Medulla oblongata (tissue), 1 donor: ENCODE results near the gene CPSF7.
"Not testable (repeated sequence)": the region's sequence is repeated elsewhere in the genome, so short reads cannot be mapped to it uniquely, and the experiment has no call there.

Source experiments
- DNase-seq: peaks from one replicate; pipeline ENCODE4 v3.0.0-alpha.2; 2015; ENCODE audit errors: extremely low spot score

Gene CPSF7

GRCh38 chr11:61439615-61440014 is 9.8 kb upstream of the CPSF7 start:
- no peak for DNase-seq

DNA sequence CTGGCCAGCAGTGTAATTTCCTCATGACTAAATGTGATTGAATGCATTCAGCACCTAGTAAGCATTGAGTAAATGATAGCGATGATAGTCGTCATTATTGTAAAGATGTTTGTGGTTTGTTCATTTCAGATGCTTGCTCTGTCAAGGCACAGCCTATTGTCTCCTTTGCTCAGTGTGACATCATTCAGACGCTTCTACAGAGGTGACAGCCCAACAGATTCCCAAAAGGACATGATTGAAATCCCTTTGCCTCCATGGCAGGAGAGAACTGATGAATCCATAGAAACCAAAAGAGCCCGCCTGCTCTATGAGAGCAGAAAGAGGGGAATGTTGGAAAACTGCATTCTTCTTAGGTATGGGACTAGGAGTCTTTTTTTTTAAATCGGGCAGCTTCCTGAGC is 7.7 kb upstream of the CPSF7 start:
- no peak for DNase-seq

DNA sequence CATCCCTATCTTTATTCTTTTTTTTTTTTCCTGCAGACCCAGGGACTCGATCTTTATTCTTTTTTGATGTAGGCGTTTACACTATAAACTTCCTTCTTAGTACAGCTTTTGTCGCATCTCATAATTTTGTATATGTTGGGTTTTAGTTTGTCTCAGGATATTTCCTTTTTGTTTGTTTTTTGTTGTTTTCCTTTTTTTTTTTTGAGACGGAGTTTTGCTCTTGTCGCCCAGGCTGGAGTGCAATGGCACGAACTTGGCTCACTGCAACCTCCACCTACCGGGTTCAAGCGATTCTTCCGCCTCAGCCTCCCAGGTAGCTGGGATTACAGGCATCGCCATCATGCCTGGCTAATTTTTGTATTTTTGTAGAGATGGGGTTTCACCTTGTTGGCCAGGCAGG is 1.1 kb upstream of the CPSF7 start:
- DNase-seq = not testable (repeated sequence)

DNA sequence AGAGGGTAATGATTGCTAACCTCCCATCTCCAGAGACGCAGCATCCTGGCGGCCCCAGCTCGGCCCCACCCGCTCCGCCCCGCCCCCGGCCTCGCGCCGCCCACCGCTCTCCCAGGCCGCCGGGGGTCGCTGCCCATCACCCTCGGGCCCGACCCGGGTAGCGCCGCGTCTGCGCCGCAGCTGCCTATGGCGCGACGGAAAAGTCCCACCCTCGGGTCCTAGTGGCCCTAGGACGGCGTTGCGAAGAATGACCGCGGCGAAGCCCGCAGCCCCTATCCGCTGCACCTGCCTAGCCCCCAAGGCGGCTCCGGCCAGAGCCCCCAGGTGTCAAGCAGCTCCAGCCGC is 457 bp downstream of the CPSF7 start:
- peak; percentile 29 for DNase-seq

GRCh38 chr11:61425367-61426131 is 4.2 kb downstream of the CPSF7 start:
- no peak for DNase-seq

DNA sequence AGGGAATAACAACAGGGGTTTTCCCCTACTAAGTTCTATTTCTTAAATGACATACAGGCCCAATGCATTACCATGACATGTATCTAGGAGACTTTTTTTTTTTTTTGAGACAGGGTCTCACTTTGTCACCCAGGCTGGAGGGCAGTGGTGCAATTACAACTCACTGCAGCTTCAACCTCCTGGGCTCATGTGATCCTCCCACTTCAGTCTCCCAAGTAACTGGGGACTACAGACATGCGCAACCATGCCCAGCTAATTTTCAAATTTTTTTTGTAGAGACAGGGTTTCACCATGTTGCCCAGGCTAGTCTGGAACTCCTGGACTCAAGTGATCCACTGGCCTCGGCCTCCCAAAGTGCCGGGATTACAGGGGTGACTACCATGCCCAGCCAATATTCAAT is 7.5 kb downstream of the CPSF7 start:
- no peak for DNase-seq

DNA sequence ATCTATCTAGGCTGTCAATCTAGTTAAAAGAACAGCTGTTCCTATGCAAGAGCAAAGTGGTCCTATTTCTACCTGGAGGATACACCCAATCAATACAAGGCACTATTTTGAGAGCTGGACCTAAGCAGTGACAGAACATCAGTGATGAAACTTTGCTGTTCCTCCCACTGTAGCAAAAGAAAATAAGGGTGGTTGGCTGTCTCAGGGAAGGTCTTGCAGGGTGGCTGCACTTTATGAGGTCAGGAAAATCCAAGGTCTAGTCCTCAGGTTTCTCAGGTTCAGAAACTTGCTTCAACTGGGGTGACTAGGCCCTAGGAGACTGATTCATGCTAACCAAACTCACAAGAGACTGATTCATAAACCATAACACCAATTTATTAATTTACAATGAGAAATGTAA is 11.6 kb downstream of the CPSF7 start:
- no peak for DNase-seq

DNA sequence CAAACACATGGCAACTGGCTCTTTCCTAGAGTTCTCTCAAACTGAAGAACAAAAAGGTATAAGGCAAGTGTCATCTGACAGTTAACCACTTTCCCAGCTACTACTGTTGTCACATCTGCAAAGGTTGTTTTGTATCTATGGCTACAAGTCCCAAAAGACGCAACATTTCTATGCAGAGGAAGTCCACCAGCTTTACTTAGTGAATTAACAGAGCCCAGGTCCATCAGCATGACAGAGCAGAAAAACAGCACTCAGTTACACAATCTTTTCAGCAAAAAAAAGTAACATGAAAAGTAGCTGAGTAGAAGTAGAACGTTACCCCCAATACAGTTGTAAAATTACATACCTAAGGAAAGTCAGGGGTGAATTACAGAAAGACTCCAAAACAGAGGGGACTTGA is 12.1 kb downstream of the CPSF7 start:
- DNase-seq = no peak

- no peak for DNase-seq
Observed at GRCh38 chr11:61416941-61417340, 12.8 kb downstream of the CPSF7 start.

DNA sequence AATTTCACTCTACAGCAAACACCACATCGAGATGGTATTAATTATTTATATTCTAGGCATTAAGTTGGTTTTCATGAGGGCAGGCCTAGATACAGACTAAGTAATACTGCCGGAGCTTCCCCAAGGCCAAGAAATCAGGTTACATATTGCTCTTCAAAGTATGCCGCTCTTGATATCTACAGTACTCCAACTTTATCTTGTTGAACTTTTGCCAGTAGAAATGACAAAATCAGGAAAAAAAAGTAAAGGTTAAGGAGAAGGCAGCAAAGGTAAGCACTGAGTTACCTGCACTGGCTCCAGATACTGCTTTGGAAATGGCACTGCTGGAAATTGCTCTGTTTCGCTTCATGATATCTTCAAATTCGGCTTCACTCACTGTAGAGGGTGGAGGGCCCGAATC is 14.4 kb downstream of the CPSF7 start:
- DNase-seq = no peak

- no peak for DNase-seq
Observed at GRCh38 chr11:61414547-61414946, 15.2 kb downstream of the CPSF7 start.

- no peak for DNase-seq
Observed at GRCh38 chr11:61413496-61413895, 16.3 kb downstream of the CPSF7 start.

DNA sequence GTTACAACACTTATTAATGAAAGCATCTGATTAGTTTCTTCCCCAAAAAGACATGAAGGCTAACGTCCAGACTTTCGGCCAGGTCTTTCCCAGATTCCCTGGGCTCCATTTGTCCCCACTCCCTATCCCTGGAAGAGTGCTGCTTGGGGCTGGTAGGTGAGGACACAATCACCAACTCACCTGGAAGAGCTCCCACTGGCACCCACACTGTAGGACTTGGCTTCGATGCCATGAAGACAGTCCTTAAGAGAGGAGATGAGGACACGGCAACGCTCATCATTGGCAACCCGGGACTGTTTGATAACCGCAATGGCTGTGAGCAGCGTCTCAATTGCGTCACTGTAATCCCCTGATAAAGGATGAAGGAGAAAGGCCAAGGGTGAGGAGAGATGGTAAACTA is 18.2 kb downstream of the CPSF7 start:
- no peak for DNase-seq

DNA sequence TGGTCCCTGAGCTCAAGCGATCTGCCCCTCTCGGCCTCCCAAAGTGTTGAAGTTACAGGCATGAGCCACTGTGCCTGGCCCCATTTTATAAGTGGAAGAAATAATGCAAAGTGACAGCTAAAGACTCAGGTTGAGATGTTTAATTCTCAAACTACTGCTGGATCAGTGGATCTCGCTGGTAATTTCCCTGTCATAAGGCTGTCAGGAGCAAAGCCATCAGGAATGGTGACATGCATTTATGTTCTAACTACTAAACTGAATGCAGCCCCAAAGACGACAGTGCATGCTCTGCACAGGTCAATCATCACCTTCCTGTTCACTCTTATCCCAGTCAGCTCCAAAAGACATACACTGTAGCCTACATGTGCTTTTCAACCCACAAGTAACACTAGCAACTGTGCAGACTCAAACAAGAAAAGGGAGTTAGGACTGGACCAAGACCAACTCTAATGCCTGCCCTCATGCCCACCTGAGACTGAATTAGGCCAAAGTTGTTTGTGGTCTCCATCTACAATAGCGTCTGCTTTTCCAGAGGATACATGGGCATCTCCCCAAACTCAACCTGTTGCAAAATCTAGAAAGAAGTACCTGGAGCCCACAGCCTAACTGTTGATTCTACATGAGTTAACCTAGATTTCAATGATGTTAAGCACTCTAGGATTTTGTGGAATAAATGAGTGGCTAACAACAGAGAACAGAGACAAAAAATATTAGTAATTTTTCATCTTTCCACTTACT is 22.6 kb downstream of the CPSF7 start:
- DNase-seq = no peak

DNA sequence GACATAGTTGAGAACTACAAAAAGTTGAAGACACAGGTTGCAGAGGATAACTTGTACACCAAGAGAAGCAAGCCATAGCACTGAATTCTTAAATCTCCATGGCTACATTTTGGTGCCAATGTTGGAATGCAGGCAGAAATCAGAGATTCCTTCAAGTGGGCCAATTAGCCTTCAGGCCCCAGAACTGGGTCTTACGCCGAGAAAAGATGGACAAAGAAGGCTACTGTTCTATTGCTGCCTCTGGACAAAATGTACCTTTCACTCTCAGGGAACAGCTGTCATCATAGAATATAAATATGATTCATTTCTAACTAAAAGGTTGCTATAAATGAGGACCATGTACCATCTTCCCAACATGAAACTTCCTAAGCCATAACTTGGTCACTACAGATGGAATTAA is 23.7 kb downstream of the CPSF7 start:
- peak; percentile 57 for DNase-seq

DNA sequence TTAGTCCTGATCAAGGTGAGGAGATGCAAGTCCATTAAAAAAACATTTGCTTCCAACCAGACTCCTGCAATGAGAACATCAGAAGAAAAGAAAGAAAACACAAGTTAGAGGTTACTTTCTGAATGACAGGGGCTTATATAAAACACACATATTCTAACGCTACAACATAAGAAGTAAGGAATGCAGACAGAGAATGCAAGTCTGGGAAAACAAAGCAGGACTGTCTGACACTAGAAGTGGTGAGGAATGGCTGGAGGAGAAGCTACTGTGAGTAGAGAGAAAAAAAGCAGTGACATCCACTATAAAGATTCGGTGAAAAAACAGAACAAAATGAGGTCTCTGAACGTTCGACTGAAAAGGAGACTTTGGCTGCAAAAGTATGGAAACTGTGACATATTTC is 25.1 kb downstream of the CPSF7 start:
- DNase-seq = no peak

- DNase-seq = no peak
Observed at GRCh38 chr11:61404103-61404502, 25.7 kb downstream of the CPSF7 start.

DNA sequence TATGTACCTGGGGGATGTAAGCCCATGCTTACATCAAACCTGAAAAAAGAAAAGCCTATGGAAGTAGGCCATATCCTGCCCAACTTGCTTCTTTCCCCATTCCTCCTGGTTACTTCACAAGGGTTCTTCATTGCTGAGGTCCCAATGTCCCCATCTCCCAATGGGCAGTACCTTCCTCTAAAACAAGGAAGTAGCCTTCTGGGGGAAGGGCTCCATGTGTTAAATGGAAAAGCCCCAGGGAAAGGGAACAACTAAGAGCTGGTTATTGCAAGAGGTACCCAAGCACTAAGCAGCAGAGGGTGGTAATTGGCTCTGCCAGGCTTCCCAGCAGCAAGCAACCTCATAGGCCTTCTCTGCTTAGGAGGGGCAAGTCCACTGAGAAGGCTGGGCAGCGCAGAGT is 26.1 kb downstream of the CPSF7 start:
- no peak for DNase-seq

- no peak for DNase-seq
Observed at GRCh38 chr11:61401573-61401972, 28.2 kb downstream of the CPSF7 start.

DNA sequence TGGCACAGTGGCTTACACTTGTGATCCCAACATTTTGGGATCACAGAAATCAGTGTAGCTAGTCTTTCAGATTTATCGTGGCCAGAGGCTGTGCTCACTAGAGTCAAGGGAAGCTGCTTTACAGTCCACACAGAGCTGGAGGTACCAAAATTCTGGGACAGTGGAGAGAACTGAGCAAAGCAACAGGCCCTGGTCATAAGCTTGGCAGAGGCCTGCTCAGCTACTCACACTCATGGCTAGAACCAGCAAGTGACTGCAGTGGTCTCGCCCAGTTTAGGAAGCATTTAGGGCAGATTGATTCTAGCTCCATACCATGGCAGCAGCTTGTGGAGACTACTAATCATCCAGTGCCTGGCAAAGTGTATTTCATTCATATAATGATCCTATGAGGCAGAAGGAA is 28.6 kb downstream of the CPSF7 start:
- no peak for DNase-seq

DNA sequence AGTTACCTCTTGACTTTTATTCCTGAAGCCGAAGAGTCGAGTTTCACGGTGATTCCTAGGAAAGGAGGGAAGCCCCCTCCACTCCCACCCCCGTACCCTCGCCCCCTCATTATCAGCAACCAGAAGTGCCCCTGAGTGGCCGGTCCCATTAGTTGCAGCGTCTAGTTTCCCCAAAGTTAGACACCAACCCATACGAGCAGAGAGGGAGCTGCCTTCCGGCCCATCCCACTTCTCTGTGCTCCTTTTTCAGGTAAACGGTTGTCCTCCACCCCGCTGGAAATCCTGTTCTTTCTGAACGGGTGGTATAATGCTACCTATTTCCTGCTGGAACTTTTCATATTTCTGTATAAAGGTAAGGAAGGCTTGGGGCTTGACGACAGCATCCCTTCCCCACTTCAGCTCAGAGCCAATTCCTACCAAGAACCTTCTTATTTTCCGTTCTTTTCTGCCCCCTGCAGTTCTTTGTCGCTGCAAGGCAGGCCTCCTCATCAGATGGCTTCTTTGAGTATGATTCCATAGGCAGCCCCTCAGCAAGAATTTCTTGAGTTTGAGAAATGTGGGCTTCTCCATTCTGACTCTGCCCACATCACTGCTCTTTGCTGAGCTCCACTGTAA is 36.7 kb downstream of the CPSF7 start:
- DNase-seq = no peak

DNA sequence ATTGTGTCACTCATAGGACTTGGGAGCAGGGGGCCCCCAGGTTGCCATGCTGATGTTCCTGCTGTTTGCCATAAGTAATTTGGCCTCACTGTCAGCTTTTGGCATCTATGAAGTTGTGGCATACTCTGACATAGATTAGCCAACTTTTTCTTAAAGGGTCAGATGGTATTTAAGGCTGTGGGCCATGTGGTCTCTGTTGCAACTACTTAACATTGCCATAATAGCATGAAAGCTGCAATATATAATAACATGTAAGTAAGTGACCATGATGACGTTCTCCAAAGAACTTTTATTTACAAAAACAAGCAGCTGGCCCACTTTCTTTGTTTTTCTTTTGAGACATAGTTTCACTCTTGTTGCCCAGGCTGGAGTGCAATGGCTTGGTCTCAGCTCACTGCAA is 39.6 kb downstream of the CPSF7 start:
- DNase-seq = no peak
